ENCODE results near the gene RTKN2.
"Not testable (repeated sequence)": the region's sequence is repeated elsewhere in the genome, so short reads cannot be mapped to it uniquely, and the experiment has no call there.

RTKN2 gene, protein sequence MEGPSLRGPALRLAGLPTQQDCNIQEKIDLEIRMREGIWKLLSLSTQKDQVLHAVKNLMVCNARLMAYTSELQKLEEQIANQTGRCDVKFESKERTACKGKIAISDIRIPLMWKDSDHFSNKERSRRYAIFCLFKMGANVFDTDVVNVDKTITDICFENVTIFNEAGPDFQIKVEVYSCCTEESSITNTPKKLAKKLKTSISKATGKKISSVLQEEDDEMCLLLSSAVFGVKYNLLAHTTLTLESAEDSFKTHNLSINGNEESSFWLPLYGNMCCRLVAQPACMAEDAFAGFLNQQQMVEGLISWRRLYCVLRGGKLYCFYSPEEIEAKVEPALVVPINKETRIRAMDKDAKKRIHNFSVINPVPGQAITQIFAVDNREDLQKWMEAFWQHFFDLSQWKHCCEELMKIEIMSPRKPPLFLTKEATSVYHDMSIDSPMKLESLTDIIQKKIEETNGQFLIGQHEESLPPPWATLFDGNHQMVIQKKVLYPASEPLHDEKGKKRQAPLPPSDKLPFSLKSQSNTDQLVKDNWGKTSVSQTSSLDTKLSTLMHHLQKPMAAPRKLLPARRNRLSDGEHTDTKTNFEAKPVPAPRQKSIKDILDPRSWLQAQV

DNA sequence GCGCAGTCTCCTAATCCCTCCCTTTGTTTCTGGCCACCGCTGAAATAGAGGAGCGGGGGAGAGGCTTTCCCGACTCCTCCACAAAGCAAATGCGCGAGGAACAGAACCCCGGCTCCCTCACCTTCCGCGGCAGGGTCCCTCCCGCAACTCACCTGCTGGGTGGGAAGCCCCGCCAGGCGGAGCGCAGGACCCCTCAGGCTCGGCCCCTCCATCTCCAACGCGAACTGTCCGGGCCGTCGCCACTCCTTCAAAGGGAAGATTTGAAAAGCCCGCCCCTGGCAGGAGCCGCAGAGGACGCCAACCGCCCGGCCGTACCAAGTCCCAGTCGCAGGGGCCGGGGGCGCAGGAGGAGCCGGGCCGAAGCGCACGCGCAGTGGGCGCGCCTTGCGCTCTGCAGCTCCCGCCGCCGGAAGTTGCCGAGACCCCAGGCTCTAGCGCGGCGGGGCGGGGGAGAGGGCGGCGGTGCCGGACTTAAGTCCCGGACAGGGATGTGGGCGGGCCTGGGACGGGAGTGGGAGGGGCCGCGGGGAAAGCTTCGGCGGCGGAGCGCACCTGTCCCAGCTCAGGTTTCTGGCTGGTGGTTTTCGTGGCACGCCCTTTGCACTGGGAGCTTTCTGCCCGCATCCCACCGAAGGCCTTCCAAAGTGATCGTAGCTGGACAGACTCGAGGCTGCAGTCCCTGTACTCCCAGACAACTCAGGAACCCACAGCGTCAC, at the start of gene RTKN2:
RTKN2 (minus strand) TSS at position 446 of the 716 bp plus-strand sequence; CDS start at position 212, 234 bp downstream.
- in situ Hi-C loops (cut with HindIII; ENCODE audit: low sequenced_read_pairs) = no loop called here

DNA sequence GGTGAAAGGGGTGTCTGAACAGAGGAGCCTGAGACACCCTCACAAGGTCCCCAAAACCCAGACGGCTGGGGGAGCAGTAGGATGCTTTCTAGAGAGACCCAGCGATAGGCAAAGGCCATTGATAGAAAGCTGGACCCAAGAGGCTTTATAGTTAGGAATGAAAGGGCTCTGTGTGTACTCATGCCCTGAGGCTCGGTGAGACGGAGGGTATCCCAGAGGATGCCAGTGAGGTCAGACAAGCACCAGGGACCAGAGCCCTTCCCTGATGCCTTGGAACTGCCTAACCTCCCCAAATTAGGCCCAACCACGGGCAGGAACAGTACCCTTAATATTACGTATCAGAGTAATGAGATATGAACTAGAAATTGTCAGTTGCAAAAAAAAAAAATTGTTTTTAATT, 48.6 kb upstream of the RTKN2 start:
- in situ Hi-C loops (cut with HindIII; ENCODE audit: low sequenced_read_pairs) = no loop called here

DNA sequence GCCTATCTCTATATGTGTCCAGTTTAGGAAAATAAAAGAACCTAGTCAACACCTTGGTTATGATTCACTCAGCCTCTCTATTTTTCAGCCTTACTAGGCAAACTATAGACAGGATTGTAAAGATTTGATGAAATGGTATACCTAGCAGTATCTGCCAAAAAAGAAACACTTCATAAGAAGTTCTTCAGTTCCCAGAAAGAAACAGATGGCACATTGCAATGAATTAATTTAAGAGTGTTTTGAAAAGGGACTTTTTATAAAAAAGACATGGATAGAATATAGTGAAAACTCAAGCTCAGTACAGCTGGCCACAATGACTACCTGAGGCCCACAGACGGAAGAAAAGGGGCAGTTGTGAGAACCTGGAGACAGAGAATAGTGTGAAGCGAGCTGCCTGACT, 40.6 kb upstream of the RTKN2 start:
- in situ Hi-C loops (cut with HindIII; ENCODE audit: low sequenced_read_pairs) = no loop called here

DNA sequence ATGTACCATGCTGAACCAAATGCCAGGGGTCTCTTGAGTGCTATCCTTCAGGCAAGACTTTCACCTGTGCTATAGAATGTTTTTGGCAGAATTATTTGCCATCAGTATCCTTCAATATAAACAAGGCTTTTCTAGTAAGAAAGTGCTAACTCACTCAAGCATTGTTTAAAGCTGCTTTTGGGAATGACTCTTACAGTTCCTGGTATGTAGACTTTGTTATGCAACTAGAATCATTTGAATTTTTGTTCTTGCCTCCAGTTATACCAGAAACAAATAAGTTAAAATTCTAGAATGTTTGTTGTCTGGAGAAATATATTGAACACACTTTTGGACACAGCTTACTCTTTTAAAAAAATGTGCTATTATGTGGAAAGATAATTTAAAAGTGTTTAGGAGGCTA, 39.5 kb upstream of the RTKN2 start:
- in situ Hi-C loops (cut with HindIII; ENCODE audit: low sequenced_read_pairs) = no loop called here

DNA sequence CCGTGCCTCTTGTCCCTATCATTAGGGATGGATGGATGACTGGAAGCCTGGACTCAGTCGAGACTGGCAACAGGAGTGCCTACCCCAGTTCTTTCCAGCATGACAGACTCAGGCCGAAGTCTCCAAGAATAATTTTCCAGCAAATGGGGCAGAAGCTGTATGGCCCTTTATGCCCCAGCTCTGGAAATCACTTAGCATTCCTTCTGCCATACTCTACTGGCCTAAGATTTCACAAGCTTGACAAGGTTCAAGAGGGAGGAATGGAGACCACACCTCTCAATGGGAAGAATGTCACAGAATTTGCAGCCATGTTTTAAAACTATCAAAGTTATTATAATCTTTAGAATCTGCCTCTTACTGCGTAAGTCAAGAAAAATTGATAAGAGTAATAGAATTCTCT, 39.0 kb upstream of the RTKN2 start:
- in situ Hi-C loops (cut with HindIII; ENCODE audit: low sequenced_read_pairs) = no loop called here

DNA sequence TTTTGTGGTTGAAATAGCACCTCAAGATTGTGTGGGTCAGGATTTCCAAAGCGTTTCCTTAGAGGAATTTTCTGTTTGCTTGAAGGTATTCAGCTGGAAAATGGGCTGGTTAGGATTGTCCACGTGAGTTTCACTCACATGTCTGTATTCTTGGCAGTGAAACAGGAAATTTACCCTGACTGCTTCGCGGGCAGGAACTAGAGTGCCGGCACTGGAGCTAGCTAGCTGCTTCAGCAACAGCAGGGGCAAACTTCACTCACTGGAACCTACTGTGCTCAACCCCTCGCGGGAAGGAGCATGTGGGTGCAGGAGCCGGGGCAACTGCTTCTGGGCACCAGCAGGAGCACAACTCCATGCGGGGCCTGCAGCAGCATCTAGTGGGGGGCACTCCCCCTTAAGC, 38.0 kb upstream of the RTKN2 start:
- in situ Hi-C loops (cut with HindIII; ENCODE audit: low sequenced_read_pairs) = no loop called here

DNA sequence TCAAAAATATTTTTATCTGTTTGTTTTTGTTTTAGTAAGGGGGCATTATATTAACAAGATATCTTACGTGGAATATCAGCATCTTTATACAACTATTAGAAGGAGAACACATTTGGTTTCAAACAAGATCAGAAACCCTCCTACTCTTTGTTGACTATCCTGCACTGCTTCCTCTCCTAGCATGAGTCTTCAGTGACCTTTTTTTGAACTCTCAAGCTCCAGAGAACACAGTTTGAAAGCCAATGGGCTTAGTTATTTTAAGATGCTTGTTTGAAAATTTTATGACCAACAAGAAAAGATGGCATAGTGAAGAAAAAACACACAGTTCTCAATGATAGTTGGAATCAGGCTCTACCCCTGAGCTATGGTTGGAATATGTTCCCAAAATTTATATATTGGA, 37.2 kb upstream of the RTKN2 start:
- in situ Hi-C loops (cut with HindIII; ENCODE audit: low sequenced_read_pairs) = no loop called here

DNA sequence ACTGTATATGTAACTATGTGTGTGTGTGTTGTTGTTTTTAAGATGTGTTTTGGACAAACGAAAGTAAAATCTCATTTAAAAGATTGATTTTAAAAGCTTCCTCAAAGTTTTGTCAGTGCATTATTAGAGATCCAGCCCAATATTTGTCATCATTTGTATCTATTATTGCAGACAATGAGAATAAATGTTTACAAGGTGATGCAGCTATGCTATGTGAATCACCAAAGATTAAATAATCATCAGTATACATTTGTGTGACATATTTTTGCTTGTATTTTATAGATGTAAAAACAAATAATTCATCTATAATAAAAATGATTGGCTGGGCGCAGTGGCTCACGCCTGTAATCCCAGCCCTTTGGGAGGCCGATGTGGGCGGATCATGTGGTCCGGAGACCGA, 35.3 kb upstream of the RTKN2 start:
- in situ Hi-C loops (cut with HindIII; ENCODE audit: low sequenced_read_pairs) = no loop called here

DNA sequence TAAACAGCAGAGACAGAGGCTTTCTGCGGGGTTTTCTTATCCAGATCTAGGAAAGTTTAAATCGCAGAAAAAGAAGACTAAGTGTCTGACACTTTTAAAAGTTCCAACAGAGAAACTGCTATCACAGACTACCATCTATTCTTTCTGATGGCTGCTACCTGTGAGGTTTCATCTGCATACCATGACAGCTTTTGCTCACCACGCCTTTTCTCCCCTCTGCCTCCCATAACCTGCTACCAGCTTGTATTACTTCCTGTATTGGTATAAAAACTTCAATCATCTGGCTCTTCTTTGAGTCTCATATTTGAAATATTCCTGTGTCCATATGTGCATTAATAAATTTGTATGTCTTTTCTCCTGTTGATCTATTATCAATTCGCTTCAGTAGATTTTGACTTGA, 34.1 kb upstream of the RTKN2 start:
- in situ Hi-C loops (cut with HindIII; ENCODE audit: low sequenced_read_pairs) = no loop called here

DNA sequence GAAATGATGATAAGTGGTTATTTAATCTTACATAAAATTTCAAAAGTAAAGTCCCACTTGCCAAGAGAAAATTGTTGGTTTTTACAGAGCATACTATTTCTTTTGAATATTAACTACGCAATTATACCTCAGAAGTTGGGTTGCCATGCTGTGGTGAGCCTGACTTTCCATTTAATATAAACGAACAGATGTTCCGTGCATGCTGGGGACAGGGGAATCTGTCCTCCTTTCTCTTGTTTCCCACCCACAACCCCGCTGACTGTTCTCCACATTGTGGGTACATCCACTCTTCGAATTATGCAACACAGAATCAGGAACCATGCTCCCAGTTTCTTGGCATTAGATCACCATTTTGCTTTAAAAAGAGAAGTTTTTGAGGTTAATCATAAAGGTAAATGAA, 29.2 kb upstream of the RTKN2 start:
- in situ Hi-C loops (cut with HindIII; ENCODE audit: low sequenced_read_pairs) = no loop called here

DNA sequence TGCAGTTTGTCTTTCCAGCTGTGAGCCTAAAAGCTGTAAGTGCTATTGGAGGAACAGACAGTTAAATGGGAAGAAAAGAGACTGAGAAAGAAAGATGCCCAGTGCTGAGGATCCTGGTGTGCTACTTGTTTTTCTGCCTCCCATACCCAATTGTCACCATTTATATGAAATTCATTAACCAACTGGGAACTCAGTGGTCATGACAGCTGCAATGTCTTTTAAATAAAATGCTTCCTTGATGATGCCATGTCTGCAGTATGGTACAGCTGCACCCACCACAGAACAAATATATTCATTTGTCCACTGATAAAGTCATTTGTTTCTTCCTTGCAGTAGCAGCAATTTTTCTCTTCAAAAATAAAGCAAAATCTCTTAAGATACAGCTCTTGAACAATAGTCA, 15.6 kb upstream of the RTKN2 start:
- in situ Hi-C loops (cut with HindIII; ENCODE audit: low sequenced_read_pairs) = no loop called here

DNA sequence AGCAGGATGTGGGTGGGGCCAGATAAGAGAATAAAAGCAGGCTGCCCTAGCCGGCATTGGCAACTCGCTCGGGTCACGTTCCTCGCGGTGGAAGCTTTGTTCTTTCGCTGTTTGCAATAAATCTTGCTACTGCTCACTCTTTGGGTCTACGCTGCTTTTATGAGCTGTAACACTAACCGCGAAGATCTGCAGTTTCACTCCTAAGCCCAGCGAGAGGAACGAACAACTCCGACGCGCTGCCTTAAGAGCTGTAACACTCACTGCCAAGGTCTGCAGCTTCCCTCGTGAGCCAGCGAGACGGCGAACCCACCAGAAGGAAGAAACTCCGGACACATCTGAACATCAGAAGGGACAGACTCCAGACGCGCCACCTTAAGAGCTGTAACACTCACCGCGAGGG, 12.7 kb upstream of the RTKN2 start:
- in situ Hi-C loops (cut with HindIII; ENCODE audit: low sequenced_read_pairs) = not testable (repeated sequence)

DNA sequence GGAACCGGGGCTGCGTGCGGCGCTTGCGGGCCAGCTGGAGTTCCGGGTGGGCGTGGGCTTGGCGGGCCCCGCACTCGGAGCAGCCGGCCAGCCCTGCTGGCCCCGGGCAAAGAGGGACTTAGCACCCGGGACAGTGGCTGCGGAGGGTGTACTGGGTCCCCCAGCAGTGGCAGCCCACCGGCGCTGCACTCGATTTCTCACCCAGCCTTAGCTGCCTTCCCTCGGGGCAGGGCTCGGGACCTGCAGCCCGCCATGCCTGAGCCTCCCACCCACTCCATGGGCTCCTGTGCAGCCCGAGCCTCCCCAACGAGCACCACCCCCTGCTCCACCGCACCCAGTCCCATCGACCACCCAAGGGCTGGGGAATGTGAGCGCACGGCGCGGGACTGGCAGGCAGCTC, 11.7 kb upstream of the RTKN2 start:
- in situ Hi-C loops (cut with HindIII; ENCODE audit: low sequenced_read_pairs) = not testable (repeated sequence)

DNA sequence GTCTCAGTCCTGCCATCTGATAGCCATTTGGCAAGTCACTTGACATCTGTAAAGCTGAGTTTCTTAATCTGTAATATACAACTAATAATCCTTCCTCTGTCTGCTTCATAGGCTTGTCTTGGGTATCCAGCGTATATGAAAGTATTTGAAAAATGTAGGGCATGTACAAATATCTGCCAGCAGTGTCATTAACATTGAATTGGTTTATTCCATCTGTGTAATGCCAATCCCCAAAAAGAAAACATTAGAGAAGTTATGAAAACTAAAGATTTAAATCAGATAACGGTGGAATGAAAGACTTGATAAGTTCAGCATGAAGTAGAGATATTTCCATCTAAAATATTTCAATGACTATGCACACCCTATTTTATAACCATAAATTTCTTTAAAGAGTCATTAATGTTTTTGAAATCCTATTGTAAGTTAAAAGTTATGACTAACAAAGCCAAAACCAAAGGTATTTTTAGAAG, 9.8 kb upstream of the RTKN2 start:
- in situ Hi-C loops (cut with HindIII; ENCODE audit: low sequenced_read_pairs) = no loop called here

DNA sequence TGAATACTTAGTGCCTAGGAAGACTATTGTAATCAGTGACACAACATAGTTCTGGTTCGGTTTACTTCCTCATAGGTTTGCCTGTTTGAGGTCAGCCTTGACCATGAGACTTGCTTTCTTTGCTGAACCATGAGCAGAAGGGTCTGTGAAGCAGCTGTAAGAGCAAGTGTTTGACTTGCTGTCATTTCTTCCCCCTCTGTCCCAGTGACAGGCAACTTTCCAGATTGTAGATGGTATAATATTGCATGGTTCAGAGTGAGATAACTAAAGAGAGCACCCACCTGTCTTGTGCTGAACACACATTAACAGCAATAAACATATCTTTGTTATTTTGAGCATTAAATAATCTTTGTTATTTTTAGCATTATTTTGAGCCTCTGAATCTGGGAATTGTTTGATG, 9.3 kb upstream of the RTKN2 start:
- in situ Hi-C loops (cut with HindIII; ENCODE audit: low sequenced_read_pairs) = no loop called here

DNA sequence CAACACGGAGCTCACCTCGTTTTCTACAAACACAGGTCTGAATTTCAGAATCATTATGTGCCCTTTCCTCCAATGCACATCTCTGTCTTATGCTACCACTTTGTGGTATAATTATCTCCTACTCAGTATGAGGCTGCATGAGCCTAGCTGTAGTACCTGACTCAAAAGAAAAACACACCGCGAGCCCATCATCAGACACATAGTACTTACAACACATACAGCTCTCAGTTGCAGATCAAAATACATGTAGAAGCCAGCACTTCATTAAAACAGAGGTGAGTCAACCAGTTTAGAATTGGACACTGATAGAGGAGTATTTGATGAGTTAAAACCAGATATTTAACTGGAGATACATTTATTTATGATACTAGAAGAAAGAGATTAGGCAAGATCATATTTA, 1.4 kb upstream of the RTKN2 start:
- in situ Hi-C loops (cut with HindIII; ENCODE audit: low sequenced_read_pairs) = no loop called here

DNA sequence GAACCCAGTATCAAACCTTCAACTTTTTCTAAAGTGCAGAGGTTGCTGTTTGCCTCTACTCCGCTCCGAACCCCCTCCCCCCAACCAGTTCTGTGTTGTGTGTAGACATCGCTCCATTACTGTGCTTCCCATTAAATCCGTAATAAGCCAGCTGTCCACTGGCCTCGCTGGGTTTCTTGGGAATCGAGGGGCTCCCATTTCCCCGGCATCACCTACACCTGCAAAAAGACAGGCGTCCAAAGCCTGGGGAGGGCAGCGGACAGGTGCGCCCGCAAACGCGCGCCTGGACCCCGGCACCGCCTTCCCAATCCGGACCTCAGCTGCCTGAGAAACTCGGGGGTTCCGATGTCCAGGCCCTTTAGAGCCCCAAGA, 631 bp downstream of the RTKN2 start:
- in situ Hi-C loops (cut with HindIII; ENCODE audit: low sequenced_read_pairs) = no loop called here

DNA sequence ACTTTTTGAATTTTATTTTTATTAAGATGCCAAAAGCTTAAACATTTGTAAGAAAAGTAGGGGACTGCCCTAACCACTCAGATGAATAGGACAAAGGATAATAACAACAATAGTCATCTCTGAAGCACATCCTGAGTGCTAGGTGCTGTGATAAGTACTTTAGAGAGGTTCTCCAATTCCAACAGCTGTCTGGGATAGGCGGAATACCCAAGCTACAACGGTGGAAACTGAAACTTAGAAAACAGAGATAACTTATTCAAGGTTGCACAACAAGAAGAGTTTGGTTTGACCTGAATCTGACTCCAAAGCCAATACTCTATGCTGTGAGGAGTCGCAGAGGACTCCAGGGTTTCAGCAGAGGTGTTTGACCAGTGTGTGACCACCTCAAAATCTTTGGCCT, 2.0 kb downstream of the RTKN2 start:
- in situ Hi-C loops (cut with HindIII; ENCODE audit: low sequenced_read_pairs) = no loop called here

DNA sequence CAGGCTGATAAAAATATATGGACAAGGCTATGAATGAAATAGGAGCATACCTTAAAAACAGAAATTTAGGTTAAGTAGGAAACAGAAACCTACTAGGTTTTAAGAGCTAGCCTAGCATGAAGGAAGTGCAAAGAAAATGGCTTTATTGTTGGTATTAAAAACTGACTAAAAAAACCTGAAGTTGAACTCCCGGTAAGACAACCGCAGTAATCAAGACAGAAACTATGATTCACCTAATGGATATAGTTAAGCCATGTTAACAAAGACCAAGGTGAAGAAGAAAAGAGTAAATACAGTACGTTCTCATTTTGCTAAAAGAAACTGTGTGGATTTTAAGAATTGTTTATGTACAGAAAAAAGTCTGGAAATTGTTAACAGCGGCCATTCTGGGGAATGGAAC, 2.5 kb downstream of the RTKN2 start:
- in situ Hi-C loops (cut with HindIII; ENCODE audit: low sequenced_read_pairs) = no loop called here

DNA sequence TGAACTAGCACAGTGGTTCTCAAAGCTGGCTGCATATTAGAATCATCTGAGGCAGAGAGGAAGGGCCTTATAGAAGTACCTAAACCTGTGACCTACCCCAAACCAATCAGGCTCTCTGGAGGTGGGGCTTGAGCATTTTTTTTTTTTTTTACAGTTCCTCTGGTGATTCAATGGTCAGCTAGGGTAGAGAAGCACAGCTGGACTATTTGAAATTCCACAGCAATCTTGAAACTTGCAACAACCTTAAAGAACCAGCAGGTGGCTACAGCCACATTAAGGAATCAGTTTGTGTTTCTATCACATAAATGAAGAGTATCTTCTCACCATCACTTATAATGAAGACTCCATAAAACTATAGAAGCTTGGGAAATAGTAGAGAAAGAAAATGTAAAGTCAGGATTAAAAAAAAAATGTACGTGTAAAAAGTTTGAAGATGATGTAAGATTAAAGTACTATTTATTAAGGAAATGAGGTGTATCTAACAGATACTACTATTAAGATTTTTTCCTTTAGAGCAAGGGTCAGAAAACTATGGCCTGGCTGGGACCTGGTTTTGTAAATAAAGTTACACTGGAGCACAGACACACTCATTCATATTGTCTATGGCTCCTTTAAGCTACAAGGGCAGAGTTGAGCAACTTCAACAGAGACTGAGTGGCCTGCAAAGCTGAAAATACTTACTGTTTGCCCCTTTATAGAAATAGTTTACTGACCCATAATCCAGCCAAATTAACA, 3.8 kb downstream of the RTKN2 start:
- in situ Hi-C loops (cut with HindIII; ENCODE audit: low sequenced_read_pairs) = no loop called here

DNA sequence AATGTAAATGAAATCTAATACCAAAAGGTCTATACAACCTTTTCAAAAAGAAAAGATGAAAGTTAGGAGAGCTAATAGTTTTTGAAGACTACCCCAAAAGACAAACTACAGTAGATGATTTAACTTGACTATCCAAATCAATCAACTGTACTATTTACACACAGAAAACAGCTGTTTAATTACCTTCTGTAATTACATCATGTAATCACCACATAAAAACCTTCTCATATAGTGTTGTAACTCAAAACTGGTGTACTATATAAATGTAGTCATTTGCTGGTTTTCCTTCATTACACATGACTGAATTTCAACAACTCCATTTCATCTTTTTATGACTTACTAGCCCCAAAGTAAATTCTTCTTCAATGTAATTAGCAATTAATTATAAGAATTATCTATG, 4.5 kb downstream of the RTKN2 start:
- in situ Hi-C loops (cut with HindIII; ENCODE audit: low sequenced_read_pairs) = no loop called here
